ENCODE data around the gene CBLIF.

GRCh38 chr11:59862252-59862651 lies 17.0 kb upstream of the CBLIF start:
- TF ChIP-seq, protein P1, sequence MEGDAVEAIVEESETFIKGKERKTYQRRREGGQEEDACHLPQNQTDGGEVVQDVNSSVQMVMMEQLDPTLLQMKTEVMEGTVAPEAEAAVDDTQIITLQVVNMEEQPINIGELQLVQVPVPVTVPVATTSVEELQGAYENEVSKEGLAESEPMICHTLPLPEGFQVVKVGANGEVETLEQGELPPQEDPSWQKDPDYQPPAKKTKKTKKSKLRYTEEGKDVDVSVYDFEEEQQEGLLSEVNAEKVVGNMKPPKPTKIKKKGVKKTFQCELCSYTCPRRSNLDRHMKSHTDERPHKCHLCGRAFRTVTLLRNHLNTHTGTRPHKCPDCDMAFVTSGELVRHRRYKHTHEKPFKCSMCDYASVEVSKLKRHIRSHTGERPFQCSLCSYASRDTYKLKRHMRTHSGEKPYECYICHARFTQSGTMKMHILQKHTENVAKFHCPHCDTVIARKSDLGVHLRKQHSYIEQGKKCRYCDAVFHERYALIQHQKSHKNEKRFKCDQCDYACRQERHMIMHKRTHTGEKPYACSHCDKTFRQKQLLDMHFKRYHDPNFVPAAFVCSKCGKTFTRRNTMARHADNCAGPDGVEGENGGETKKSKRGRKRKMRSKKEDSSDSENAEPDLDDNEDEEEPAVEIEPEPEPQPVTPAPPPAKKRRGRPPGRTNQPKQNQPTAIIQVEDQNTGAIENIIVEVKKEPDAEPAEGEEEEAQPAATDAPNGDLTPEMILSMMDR (IDR thresholded peaks at IDR 0.05), result no peak
- TF ChIP-seq POLR2A (IDR thresholded peaks at IDR 0.05), result no peak
- no peak for TF ChIP-seq POLR2AphosphoS5 (IDR thresholded peaks at IDR 0.05)
